Tibial artery (tissue), 4 donors: ENCODE measurements around the gene AMPD2.

ENCODE experiments used
- DNase-seq, 2 donors: peaks; one replicate each; pipeline ENCODE4 v3.0.0-alpha.2; 2019
- H3K27ac ChIP-seq, 2 donors: fragments of 200-600 bp; sonication (generic) in 1 of 2; 1 replicate in 1 of 2; 2 replicates in 1 of 2; pipeline ENCODE4 v1.5.1; 2018 to 2019; ENCODE audit warnings: mild to moderate bottlenecking in 1 of 2
- H3K27me3 ChIP-seq, 2 donors: fragments of 200-600 bp; sonication (generic) in 1 of 2; one replicate each; pipeline versions ENCODE4 v1.5.1 to v1.6.0; 2016 to 2019
- H3K36me3 ChIP-seq, 3 donors: fragments of 200-600 bp; sonication (generic) in 2 of 3; one replicate each; pipeline ENCODE4 v1.5.1; 2016 to 2019; ENCODE audit warnings: mild to moderate bottlenecking in 2 of 3
- H3K4me1 ChIP-seq, 4 donors: fragments of 200-600 bp; sonication (generic) in 2 of 4; 1 replicate in 3 of 4; 2 replicates in 1 of 4; pipeline ENCODE4 v1.5.1; 2016 to 2019
- H3K4me3 ChIP-seq, 2 donors: fragments of 200-600 bp; sonication (generic) in 1 of 2; 1 replicate in 1 of 2; 2 replicates in 1 of 2; pipeline ENCODE4 v1.5.1; 2018 to 2019; ENCODE audit warnings: mild to moderate bottlenecking in 2 of 2
- H3K9me3 ChIP-seq, 3 donors: fragments of 200-600 bp; sonication (generic) in 1 of 3; one replicate each; pipeline ENCODE4 v1.5.1; 2016 to 2019
- intact Hi-C: fragments of 100-400 bp; cut with DNase I; formaldehyde crosslinking; loops from one replicate; pipeline ENCODE4 v1.15.0; 2023; ENCODE audit warnings: low total_unique reads
- TF ChIP-seq, protein P1 (sequence below), 2 experiments: fragments of 200-600 bp in 1 of 2; fragments of 450-650 bp in 1 of 2; IDR thresholded peaks; one replicate each; pipeline ENCODE4 v1.5.1; 2017 to 2019; ENCODE audit warnings: antibody characterized with exemption in 2 of 2, mild to moderate bottlenecking in 1 of 2, moderate library complexity in 1 of 2

The AMPD2 gene

DNA sequence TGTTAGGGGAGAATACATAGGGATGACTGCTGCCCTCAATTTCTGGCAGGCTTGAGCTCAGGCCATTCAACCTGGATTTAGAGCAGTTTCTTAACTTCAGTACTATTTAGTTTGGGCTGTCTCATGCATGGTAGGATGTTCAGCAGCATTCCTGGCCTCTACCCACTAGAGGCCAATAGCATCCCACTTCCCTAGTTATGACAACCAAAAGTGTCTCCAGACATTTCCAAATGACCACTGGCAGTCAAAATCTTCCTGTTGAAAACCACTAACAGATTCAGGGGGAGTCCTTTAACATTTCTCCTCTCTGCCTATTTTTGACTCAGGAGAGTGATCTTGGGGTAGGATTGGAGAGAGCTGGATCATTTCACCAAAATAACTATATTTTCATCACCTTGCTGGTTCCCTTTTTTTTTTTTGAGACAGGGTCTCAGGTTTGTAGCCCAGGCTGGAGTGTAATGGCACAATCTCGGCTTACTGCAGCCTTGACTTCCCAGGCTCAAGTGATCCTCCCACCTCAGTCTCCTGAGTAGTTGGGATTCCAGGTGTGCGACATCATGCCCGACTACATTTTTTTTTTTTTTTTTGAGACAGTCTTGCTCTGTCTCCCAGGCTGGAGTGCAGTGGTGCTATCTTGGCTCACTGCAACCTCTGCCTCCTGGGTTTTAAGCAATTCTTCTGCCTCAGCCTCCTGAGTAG, 8.9 kb upstream of the AMPD2 start:
- no peak overlapping the region for H3K4me3 ChIP-seq
- no peaks in the 10 kb centered on the region for H3K27me3 ChIP-seq
- TF ChIP-seq, protein P1, sequence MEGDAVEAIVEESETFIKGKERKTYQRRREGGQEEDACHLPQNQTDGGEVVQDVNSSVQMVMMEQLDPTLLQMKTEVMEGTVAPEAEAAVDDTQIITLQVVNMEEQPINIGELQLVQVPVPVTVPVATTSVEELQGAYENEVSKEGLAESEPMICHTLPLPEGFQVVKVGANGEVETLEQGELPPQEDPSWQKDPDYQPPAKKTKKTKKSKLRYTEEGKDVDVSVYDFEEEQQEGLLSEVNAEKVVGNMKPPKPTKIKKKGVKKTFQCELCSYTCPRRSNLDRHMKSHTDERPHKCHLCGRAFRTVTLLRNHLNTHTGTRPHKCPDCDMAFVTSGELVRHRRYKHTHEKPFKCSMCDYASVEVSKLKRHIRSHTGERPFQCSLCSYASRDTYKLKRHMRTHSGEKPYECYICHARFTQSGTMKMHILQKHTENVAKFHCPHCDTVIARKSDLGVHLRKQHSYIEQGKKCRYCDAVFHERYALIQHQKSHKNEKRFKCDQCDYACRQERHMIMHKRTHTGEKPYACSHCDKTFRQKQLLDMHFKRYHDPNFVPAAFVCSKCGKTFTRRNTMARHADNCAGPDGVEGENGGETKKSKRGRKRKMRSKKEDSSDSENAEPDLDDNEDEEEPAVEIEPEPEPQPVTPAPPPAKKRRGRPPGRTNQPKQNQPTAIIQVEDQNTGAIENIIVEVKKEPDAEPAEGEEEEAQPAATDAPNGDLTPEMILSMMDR (IDR thresholded peaks at IDR 0.05) = no peak
- H3K27ac ChIP-seq = no peak overlapping the region
- H3K36me3 ChIP-seq = no peaks in the 10 kb centered on the region
- no peak for DNase-seq
- intact Hi-C loops = no loop called here
- no peaks in the 10 kb centered on the region for H3K4me1 ChIP-seq
- H3K9me3 ChIP-seq = no peaks in the 10 kb centered on the region

DNA sequence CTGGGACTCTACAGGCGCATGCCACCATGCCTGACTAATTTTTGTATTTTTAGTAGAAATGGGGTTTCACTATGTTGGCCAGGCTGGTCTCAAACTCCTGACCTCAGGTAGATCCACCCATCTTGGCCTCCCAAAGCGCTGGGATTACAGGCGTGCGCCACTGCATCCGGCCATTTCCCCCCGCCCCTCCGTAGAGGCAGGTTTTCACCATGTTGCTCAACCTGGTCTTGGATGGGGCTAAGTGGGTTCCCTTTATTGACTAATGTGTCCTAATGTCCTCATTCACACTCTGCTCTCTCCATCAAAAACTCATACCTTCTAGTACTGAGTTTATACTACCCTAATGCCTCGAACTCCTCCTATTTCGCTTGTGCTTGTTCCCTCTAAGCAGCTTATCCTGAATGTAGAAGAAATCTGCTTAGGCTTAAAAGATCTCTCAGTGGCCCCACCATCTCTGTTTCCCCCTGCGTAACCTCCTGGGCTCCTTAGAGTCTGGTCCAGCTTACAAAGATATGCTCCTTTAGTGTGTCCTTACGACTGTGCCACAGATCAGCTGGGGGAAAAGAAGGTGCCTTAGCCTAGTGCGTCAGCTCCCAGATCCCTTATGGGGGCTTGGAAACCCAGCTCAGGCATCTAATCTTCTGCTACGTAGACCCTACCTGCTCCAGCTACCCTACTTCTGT, 8.2 kb upstream of the AMPD2 start:
- Histone ChIP-seq H3K27me3 (no peaks in the 10 kb centered on the region), H3K4me1 (no peaks in the 10 kb centered on the region), H3K27ac (no peak overlapping the region), H3K9me3 (no peaks in the 10 kb centered on the region), H3K4me3 (no peak overlapping the region), H3K36me3 (no peaks in the 10 kb centered on the region)
- TF ChIP-seq, protein P1 (IDR thresholded peaks at IDR 0.05) = no peak
- DNase-seq = no peak
- intact Hi-C loops = no loop called here

DNA sequence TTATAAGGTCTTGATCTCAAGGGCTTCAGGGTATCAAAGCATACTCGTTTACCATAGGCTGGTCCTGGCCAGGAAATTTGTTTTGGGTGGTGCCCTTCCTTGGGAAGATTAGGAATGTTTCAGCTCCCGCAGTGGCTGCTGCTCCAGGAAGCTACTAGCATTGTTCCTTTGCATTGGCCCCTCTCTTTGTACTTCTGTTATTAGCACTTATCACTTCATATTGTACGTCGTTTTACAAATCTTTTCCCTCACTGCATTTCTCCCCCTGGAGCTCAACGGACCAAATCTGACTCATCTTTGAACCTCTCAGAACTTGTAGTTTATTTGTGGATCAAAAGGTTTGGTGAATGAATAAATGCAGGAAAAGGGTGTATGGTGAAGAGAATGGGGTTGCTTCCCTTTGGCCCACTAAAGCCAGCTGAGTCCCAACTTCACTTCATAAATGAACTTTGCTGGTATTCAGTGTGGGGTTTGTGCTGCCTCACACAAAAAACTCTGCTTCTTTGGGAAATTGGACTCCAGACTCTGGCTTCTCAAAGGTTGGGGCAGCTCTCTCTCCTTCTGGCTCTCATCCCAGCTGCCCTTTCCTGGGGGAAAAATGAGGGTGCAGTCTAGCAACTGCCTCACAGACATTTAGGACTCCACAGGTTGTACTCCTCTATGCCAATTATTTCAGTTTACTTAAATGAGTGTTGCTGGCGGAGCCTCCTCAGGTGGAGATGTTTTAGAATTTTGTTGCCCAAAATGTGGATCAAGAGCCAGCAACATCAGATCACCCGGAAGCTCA, 6.1 kb upstream of the AMPD2 start:
- no peaks in the 10 kb centered on the region for H3K36me3 ChIP-seq
- TF ChIP-seq, protein P1 (IDR thresholded peaks at IDR 0.05) = no peak
- H3K9me3 ChIP-seq = no peaks in the 10 kb centered on the region
- H3K27me3 ChIP-seq = no peaks in the 10 kb centered on the region
- no peak overlapping the region for H3K4me3 ChIP-seq
- H3K4me1 ChIP-seq = no peaks in the 10 kb centered on the region
- intact Hi-C loops = no loop called here
- no peak for DNase-seq
- H3K27ac ChIP-seq = no peak overlapping the region

DNA sequence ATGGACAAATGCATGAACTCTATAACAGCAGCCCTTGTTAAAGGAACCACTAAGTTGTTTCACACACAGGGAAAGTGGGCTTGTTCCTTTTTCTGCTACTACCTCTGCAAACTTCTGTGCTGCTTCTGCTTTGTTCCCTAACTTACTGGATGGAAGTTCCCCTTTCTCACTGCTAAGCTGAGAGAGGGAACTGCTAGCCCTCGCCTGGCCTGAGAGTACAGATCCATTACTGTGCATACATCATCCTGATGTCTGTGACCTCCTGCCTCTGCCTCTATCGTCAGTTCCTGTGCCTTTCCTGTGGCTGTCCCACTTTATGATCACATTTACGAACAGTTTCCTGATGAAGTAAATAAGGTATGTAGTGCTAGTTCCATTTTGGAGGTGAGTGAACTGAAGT, 3.8 kb upstream of the AMPD2 start:
- no peaks in the 10 kb centered on the region for H3K27me3 ChIP-seq
- peaks cover 0 to 16% (median 8%) of the 10 kb centered on the region in 4 donors for H3K4me1 ChIP-seq
- H3K36me3 ChIP-seq = no peaks in the 10 kb centered on the region
- TF ChIP-seq, protein P1 (IDR thresholded peaks at IDR 0.05) = no peak
- no peak overlapping the region for H3K27ac ChIP-seq
- intact Hi-C loops = loop anchor here (2.0 kb wide), 1 partner anchor 73 kb away; no protein-coding TSS in a partner anchor
- H3K9me3 ChIP-seq = no peaks in the 10 kb centered on the region
- DNase-seq = no peak
- H3K4me3 ChIP-seq = no peak overlapping the region

DNA sequence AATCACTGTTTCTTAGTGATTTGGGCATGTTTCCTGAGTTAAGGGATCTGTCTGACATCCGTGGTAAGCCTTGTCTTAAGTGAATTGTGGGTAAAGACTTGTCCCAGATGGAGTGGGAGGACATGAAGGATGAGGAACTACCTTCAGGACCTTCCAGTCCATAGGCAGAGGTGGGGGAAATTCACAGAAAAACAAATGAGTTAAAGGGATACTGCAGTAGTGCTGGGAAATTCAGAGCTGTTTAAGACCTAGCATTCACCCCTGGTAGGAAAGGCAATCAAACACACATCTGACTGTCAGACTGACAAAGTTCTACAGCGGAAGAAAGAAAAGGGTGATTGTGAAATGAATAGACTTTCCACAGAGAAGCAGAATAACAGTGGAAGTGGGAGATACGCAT, 3.2 kb upstream of the AMPD2 start:
- intact Hi-C loops = loop anchor here (2.0 kb wide), 1 partner anchor 74 kb away; no protein-coding TSS in a partner anchor
- TF ChIP-seq, protein P1 (IDR thresholded peaks at IDR 0.05) = no peak
- H3K27ac ChIP-seq = no peak overlapping the region
- no peak overlapping the region for H3K4me3 ChIP-seq
- DNase-seq = no peak
- no peaks in the 10 kb centered on the region for H3K27me3 ChIP-seq
- peaks cover 0 to 21% (median 13%) of the 10 kb centered on the region in 4 donors for H3K4me1 ChIP-seq
- H3K36me3 ChIP-seq = no peaks in the 10 kb centered on the region
- H3K9me3 ChIP-seq = no peaks in the 10 kb centered on the region
